Effector memory CD4-positive, alpha-beta T cell (primary cell): ENCODE data around the gene CWF19L2.
"Not testable (repeated sequence)": the region's sequence is repeated elsewhere in the genome, so short reads cannot be mapped to it uniquely, and the experiment has no call there.

ENCODE experiments used
- DNase-seq, 3 donors: peaks; one replicate each; pipeline ENCODE4 v3.0.0-alpha.2; 2020
- H3K27ac ChIP-seq: 2 replicates; pipeline ENCODE4 v1.7.0; 2013; ENCODE audit warnings: mild to moderate bottlenecking, low read length, moderate library complexity; ENCODE audit not compliant: insufficient read depth, poor library complexity, severe bottlenecking
- H3K27me3 ChIP-seq: replicated peaks from 2 replicates; pipeline ENCODE4 v1.7.0; 2013; ENCODE audit warnings: mild to moderate bottlenecking, low read length; ENCODE audit not compliant: insufficient read depth, control insufficient read depth, poor library complexity, severe bottlenecking
- H3K36me3 ChIP-seq: 2 replicates; pipeline ENCODE4 v1.7.0; 2013; ENCODE audit warnings: mild to moderate bottlenecking, low read length, moderate library complexity; ENCODE audit not compliant: control insufficient read depth, insufficient read depth
- H3K4me1 ChIP-seq: 2 replicates; pipeline ENCODE4 v1.7.0; 2013; ENCODE audit warnings: low read length, mild to moderate bottlenecking; ENCODE audit not compliant: control insufficient read depth, insufficient read depth, poor library complexity, severe bottlenecking
- H3K4me3 ChIP-seq: 2 replicates; pipeline ENCODE4 v1.7.0; 2013; ENCODE audit warnings: low read length, low read depth, mild to moderate bottlenecking; ENCODE audit not compliant: insufficient read depth, poor library complexity, severe bottlenecking
- H3K9me3 ChIP-seq: 2 replicates; pipeline ENCODE4 v1.7.0; 2013; ENCODE audit warnings: mild to moderate bottlenecking, low read length, moderate library complexity; ENCODE audit not compliant: control insufficient read depth

The CWF19L2 gene

DNA sequence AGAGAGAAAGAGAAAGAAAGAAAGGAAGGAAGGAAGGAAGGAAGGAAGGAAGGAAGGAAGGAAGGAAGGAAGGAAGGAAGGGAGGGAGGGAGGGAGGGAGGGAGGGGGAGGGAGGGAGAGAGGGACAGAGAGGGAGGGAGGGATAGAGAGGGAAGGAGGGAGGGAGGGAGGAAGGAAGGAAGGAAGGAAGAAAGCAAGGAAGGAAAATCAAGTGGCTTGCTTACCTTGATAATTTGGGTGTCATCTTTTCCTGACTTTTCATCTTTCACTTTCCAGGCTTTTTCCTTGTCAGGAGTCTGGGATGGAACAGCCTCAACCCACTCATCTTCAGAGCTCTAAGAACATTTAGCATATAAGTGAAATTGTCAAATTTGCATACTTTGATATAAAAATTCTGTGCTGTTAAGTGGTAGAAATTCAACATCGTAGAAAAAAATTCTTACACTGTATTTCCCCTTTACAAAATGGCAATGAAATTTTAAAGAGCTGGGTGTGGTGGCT lies 14.9 kb downstream of the CWF19L2 start:
- DNase-seq = no peak
- Histone ChIP-seq H3K36me3 (peaks cover 55% of the 10 kb centered on the region), H3K27me3 (no peaks in the 10 kb centered on the region), H3K4me3 (no peak overlapping the region), H3K4me1 (no peaks in the 10 kb centered on the region), H3K9me3 (no peaks in the 10 kb centered on the region), H3K27ac (no peak overlapping the region)

DNA sequence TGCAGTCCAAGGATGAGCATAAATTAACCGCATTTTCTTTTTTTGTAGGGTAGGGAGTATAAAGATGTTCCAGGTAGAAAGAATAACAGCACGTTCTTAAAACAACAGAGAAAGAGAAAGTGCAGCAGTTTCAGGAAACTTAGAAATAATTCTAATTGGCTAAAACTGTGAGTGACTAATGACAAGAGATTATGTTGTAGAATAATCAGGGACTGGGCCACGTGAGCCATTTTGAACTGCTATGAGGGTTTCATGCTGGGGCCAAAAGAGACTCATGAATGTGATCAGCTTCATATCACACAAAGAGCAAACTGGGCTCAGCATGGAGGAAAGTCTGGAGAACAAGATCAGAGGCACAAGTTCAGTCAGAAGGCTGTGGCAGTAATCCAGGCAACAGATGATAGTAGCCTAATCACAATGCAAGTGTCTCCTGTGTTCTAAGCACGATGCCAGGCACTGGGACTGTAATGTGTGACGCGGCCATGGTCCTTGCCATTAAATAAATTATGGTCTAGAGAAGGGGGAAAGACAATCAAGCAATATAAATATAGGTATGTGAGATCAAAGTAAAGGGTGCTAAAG lies 17.9 kb downstream of the CWF19L2 start:
- no peaks in the 10 kb centered on the region for H3K27me3 ChIP-seq
- no peak overlapping the region for H3K27ac ChIP-seq
- H3K9me3 ChIP-seq = no peaks in the 10 kb centered on the region
- DNase-seq = no peak
- no peaks in the 10 kb centered on the region for H3K4me1 ChIP-seq
- H3K4me3 ChIP-seq = no peak overlapping the region
- H3K36me3 ChIP-seq = peaks cover 52% of the 10 kb centered on the region

DNA sequence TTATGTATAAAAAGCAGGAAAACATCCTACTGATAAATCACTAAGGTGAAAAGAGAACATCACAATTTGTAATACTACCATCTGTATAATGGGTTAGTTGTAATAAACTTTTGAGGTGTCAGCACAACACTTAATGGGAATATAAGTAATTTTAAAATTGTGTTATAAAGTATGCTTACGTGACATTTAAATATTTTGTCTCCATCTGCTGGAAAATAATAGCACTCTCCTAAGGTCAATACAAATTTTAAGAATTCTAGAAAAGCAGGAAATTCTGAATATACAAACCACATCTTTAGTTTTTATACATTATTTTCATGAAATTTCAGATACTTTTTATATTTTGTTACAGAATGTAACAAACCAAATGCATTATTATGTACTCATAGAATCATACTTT lies 19.5 kb downstream of the CWF19L2 start:
- H3K4me1 ChIP-seq = no peaks in the 10 kb centered on the region
- no peak overlapping the region for H3K27ac ChIP-seq
- H3K9me3 ChIP-seq = no peaks in the 10 kb centered on the region
- H3K27me3 ChIP-seq = no peaks in the 10 kb centered on the region
- H3K36me3 ChIP-seq = peaks cover 44% of the 10 kb centered on the region
- no peak overlapping the region for H3K4me3 ChIP-seq
- DNase-seq = no peak

GRCh38 chr11:107430525-107430924 lies 27.1 kb downstream of the CWF19L2 start:
- Histone ChIP-seq H3K27ac (no peak overlapping the region), H3K27me3 (no peaks in the 10 kb centered on the region), H3K4me3 (no peak overlapping the region), H3K4me1 (no peaks in the 10 kb centered on the region), H3K36me3 (peaks cover 7% of the 10 kb centered on the region), H3K9me3 (no peaks in the 10 kb centered on the region)
- DNase-seq = no peak

DNA sequence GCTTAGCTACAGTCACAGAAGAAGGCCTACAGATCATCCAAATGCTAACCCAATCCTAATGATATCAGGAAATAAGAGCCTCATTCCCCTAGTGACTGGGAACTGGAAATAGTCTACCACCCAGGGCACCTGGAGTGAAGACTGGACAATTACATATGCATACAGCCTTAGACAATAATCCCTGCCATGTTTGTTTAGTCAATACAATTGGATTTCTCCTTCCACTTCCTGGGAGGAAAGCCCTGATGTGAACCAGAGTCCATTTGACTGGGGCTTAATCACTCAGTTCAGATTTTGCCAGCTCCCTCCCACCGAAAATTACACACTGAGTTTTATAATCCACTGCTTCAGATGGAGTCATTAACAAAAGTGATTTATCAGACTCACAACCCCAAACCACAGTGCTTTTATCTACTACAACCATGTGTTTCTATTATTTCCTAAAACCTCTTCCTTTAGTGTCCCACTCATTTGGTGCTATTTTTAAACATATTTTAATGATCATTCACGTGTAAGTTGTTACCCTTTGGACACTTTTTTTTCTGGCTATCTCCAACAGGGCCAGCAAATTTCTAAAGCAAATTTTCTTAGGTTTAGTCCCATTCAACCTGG lies 29.9 kb downstream of the CWF19L2 start:
- DNase-seq = no peak
- peaks cover 7% of the 10 kb centered on the region for H3K36me3 ChIP-seq

GRCh38 chr11:107413352-107413751 lies 44.3 kb downstream of the CWF19L2 start:
- Histone ChIP-seq H3K36me3 (peaks cover 48% of the 10 kb centered on the region), H3K27ac (no peak overlapping the region), H3K27me3 (no peaks in the 10 kb centered on the region), H3K9me3 (no peaks in the 10 kb centered on the region), H3K4me3 (no peak overlapping the region), H3K4me1 (no peaks in the 10 kb centered on the region)
- DNase-seq = no peak

More for the DNA sequence above, 29.9 kb downstream of the CWF19L2 start:
- Histone ChIP-seq H3K4me3 (no peak overlapping the region), H3K27ac (no peak overlapping the region), H3K9me3 (no peaks in the 10 kb centered on the region), H3K27me3 (no peaks in the 10 kb centered on the region), H3K4me1 (no peaks in the 10 kb centered on the region)

DNA sequence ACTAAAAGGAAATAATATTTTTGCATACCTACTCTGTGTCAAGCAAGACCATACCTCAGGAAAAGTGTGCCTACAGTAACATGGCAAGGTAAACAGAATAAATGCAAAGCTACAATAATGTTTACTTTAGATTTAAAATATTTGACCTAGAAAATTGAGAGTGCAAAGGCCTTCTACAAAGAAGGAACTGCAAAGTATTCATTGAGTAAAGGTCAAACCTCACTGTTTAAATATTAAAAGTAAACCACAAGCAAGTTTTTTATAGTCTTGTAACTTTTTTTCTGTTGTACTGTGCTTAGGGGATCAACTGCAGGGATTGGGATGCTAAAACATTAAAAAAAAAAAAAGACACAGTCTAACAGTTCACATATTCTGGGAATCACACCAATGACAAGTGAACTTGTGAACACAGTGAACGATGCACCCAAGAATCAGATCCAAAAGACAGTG lies 48.8 kb downstream of the CWF19L2 start:
- peaks cover 37% of the 10 kb centered on the region for H3K36me3 ChIP-seq
- no peaks in the 10 kb centered on the region for H3K27me3 ChIP-seq
- no peak for DNase-seq
- no peaks in the 10 kb centered on the region for H3K4me1 ChIP-seq
- no peak overlapping the region for H3K27ac ChIP-seq
- no peak overlapping the region for H3K4me3 ChIP-seq
- H3K9me3 ChIP-seq = no peaks in the 10 kb centered on the region

DNA sequence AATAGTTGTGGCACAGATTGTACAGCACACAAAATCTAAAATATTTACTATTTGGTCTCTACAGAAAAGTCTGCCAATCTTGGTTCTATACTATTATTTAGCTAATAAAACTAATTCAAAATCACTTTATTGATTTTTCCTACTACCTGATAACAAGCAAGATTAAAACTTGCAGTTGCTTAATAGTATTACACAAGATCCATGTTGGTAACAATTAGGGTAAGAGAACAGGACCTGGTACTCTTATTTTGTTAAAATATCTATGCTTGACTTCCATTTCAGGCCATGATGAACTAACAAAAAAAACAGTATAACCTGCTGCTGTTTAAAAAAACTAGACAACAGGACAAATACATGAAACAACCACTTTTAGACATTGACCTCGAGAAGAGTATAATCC lies 52.4 kb downstream of the CWF19L2 start:
- DNase-seq = no peak
- Histone ChIP-seq H3K27ac (no peak overlapping the region), H3K4me3 (no peak overlapping the region), H3K36me3 (peaks cover 19% of the 10 kb centered on the region), H3K4me1 (no peaks in the 10 kb centered on the region), H3K27me3 (no peaks in the 10 kb centered on the region), H3K9me3 (no peaks in the 10 kb centered on the region)

- H3K9me3 ChIP-seq, H3K4me3 ChIP-seq, H3K27me3 ChIP-seq, H3K27ac ChIP-seq, DNase-seq, H3K4me1 ChIP-seq: not testable (repeated sequence)
- peaks cover 15% of the 10 kb centered on the region for H3K36me3 ChIP-seq
These were observed 56.5 kb downstream of the CWF19L2 start for GRCh38 chr11:107401131-107401530.

GRCh38 chr11:107397357-107397756 lies 60.3 kb downstream of the CWF19L2 start:
- Histone ChIP-seq H3K4me3 (no peak overlapping the region), H3K27me3 (no peaks in the 10 kb centered on the region), H3K9me3 (no peaks in the 10 kb centered on the region), H3K4me1 (no peaks in the 10 kb centered on the region), H3K36me3 (peaks cover 9% of the 10 kb centered on the region), H3K27ac (no peak overlapping the region)
- no peak for DNase-seq
